ENCODE data around the gene FRMD4B.

The FRMD4B gene

GRCh38 chr3:69145688-69146087, 240.2 kb downstream of the FRMD4B start:
- DNase-seq (ENCODE audit: low read depth) = no peak
- H3K4me3 ChIP-seq (ENCODE audit: control insufficient read depth, low read depth, low read length) = no peak overlapping the region

GRCh38 chr3:69144631-69145245, 241.2 kb downstream of the FRMD4B start:
- DNase-seq (ENCODE audit: low read depth) = no peak
- H3K4me3 ChIP-seq (ENCODE audit: control insufficient read depth, low read depth, low read length) = no peak overlapping the region
- no peak for TF ChIP-seq CTCF (IDR thresholded peaks at IDR 0.05; ENCODE audit: control insufficient read depth, insufficient read depth, low read depth, low read length, missing control alignments)

More at GRCh38 chr3:69145688-69146087, 240.2 kb downstream of the FRMD4B start:
- TF ChIP-seq CTCF (IDR thresholded peaks at IDR 0.05; ENCODE audit: control insufficient read depth, insufficient read depth, low read depth, low read length, missing control alignments) = no peak

GRCh38 chr3:69143612-69144011, 242.3 kb downstream of the FRMD4B start:
- H3K4me3 ChIP-seq (ENCODE audit: control insufficient read depth, low read depth, low read length) = no peak overlapping the region
- TF ChIP-seq CTCF (IDR thresholded peaks at IDR 0.05; ENCODE audit: control insufficient read depth, insufficient read depth, low read depth, low read length, missing control alignments) = no peak
- DNase-seq (ENCODE audit: low read depth) = peak; percentile 1

- H3K4me3 ChIP-seq (ENCODE audit: control insufficient read depth, low read depth, low read length) = no peak overlapping the region
- DNase-seq (ENCODE audit: low read depth) = no peak
- no peak for TF ChIP-seq CTCF (IDR thresholded peaks at IDR 0.05; ENCODE audit: control insufficient read depth, insufficient read depth, low read depth, low read length, missing control alignments)
These were observed 243.0 kb downstream of the FRMD4B start for GRCh38 chr3:69142797-69143454.

GRCh38 chr3:69142090-69142489, 243.8 kb downstream of the FRMD4B start:
- no peak for TF ChIP-seq CTCF (IDR thresholded peaks at IDR 0.05; ENCODE audit: control insufficient read depth, insufficient read depth, low read depth, low read length, missing control alignments)

GRCh38 chr3:69141313-69141712, 244.6 kb downstream of the FRMD4B start:
- TF ChIP-seq CTCF (IDR thresholded peaks at IDR 0.05; ENCODE audit: control insufficient read depth, insufficient read depth, low read depth, low read length, missing control alignments) = no peak
- H3K4me3 ChIP-seq (ENCODE audit: control insufficient read depth, low read depth, low read length) = no peak overlapping the region
- no peak for DNase-seq (ENCODE audit: low read depth)

More at GRCh38 chr3:69142090-69142489, 243.8 kb downstream of the FRMD4B start:
- no peak for DNase-seq (ENCODE audit: low read depth)
- no peak overlapping the region for H3K4me3 ChIP-seq (ENCODE audit: control insufficient read depth, low read depth, low read length)
